ENCODE results near the gene CNOT10. TPM values are rescaled to one million over a fixed set of nuclear protein-coding genes. Genes with fewer than 3 reads are reported as not detected.

The CNOT10 gene
- total RNA-seq, 1 experiment from 2014 or later = 26.7 TPM

DNA sequence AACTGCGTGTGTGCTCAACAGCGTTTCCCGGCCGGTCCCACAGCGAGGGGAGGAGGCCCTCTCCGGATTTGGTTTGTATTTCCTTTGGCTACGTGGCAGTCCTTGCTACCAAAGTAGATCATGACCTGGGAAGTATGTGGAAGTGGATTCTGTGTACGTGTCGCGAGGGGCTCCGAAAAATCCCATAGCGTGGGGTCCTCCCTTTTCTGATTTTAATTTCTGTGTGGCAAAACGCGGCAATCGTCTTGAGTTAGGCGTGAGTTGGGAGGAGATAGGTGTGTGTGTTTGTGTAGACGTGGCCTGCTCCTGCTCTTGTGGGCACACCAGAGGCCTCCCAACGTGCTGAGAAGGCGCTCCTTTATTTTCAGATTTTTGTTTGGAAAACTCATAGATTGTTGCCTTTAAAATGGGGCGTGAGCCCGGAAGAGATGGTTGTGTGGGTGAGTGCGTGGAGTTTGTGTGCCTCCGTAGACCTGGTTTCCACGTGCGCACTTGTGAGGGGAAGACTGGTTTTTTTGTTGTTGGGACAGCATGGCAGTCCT, 134.1 kb downstream of the CNOT10 start:
- DNase-seq (ENCODE audit: low read depth) = no peak

DNA sequence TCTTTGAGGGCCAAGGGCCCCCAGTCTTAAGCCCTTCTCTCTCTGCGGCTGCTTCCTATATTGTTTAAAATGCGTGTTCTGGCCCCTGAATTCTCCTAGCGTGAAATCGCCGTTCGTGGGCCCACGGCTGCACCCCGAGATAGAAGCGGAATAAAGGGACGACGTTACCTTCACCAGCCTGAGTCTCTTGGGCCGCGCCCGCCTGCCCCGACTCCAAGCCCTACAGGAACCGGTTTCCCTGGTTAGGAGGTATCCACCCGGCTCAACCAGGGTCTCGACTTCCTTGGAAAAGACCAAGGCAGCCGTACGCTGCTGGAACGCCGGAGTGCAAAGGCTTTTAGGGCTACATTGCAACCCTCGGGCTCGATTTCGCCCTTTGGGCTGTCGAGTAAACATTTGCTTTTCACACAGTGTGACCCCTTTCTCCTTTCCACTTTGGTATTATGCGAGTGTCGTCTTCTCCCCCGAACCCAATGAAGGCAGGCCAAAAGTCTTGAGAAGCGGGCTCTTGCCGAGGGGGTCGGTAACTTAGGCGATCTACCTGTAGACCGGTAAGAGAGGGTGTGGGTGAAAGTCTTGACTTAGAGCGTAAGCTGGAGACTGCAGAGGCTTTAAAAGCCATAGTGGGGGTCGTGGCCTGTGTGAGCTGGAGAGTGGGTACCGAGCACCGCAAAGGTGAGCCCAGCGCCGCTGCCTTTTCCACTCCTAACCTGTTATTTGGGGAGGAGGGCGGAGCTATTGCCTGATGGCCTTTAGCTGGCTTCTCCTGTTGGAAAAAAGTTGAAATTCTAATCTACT, 134.8 kb downstream of the CNOT10 start:
- no peak for DNase-seq (ENCODE audit: low read depth)

DNA sequence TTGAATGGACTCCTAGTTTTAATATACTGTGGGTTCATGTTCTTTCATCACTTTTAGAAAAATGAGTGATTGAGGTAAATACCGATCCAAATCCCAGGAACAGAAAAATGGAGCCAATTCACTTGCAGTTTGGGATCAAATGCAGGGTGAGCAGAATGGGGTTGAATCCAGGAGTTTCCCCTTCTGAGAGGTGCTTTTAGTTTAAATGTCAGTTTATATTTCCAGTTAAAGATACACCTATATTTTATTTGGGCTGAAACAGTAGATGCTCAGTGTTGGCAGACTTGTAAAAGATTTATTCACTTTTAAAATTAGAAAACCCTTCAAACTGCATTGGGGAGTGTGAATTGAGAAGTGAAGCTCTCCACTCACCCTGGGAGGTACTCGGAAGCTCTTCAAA, 135.4 kb downstream of the CNOT10 start:
- DNase-seq (ENCODE audit: low read depth) = no peak

DNA sequence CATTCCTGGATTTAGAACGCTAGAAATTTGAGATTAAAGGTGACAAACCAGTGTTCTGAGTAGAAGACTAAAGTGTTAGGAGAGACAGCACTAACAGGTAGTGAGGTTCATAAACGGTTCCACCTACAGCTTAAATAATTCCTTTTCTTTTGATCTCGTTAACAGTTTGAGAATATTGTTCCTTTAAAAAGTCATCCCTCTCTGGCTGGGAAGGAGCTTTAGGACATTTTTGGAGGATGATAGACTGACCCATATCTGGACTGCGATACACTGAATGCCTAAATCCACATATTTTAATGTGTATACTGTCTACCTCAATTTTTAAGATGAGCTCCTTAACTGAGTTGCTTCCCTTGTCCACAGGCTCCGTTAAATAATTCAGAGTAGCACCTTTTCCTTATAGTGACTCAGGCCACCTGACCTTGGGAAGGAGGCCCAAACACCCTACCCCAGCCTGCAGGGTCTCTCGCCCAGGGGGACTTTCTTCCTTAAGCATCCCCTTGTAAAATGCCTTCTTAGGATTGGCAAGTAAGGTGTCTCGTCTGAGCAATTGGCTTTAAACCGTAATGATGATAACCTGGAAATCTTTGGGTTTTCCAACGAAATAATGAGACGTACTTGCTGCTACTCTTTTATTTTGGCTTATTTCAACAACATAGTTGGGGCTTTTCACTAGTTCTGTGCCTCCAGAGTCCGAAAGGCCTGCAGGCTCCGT, 136.1 kb downstream of the CNOT10 start:
- no peak for DNase-seq (ENCODE audit: low read depth)

DNA sequence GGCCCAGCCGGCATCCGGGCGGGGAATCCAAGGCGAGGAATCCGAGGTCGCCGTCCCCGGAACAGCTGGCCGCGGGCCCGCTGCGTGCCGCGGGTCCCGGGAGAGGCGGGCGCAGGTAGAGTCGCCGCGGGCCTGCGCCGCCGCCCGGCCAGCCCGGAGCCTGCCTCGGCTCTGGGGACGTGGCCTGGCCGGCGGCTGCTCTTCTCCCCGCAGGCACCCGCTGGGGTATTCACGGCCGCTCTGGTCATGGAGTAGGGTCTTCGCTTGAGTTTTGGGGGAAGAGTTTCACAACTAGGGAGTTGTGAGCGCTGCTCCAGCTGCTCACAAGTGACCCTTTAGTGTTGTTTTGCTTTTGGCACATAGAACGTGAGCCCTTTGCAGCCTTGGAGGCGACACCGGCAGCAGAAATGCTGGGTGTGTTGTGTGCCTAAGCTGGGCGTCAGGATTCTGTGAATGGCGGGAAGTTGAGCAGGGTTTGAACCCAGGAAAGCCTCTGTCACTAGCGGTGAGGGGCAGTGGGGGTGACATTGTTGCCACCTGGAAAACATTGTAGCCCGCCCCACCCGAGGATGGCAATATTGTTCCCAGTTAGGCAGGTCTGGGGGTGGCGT, 136.8 kb downstream of the CNOT10 start:
- DNase-seq (ENCODE audit: low read depth) = no peak

DNA sequence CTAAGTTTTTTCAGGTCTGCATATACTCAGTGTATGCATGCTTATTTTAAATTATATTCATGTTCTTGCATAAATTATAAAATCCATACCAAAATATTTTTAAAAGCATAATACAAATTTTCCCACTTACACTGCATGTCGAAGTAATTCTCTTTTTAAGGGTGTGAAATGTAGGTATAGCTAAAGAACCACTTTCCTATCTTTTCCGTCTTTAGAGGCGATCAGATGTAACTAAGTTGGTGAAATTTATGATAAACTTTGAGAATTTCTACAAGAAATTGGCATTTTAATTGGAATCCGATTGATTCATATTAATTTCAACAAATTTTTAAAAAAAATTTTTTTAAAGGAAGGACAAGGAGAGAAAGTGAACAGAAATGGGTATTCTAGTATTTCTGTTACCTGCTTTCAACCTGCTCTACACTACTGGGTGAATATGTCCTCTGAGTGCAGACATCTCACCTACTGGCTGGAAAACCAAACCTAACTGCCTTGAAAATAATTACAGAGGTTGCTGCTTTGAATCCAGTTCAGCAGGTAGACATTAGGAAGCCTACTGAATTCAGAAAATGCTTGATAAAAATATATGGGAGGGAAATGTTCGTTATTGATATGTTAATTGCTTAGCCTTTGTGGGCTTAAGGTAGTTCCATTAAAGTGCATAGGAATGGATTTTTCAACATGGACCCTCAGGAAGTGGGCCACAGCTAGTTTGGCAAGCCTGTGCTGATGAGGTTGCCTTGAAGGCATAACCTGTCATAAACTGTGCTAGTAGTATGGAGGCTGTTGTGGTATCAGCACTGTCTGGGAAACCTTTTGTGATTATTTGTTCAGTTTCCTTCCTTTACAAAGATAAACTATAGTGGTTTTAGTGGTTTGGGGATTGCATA, 137.9 kb downstream of the CNOT10 start:
- no peak for DNase-seq (ENCODE audit: low read depth)

Other genes with a start within 250 kb of the CNOT10 start
- 115 and 144 TPM in 2 replicates for gene CMTM6, start 182.3 kb upstream of the CNOT10 start, total RNA-seq (2014; rRNA removed; shearing (Covaris generic))
- gene DYNC1LI1, start 114.3 kb upstream of the CNOT10 start, total RNA-seq (2014; rRNA removed; shearing (Covaris generic)) = 39.2 and 60.3 TPM in 2 replicates
- gene TRIM71, start 132.8 kb downstream of the CNOT10 start, total RNA-seq (2014; rRNA removed; shearing (Covaris generic)) = not detected in 2 replicates